KOPT-K1 (cell line): Measurements from ENCODE around the gene MAPK8.
A peak's percentile ranks its signal among the peaks of the same experiment; 100 is the strongest.
"Not testable (repeated sequence)": the region's sequence is repeated elsewhere in the genome, so short reads cannot be mapped to it uniquely, and the experiment has no call there.

ENCODE experiments used
- H3K27ac ChIP-seq: fragments of 200-600 bp; sonication (generic); 2 replicates; pipeline ENCODE4 v1.5.1; 2016; ENCODE audit warnings: antibody characterized with exemption, mild to moderate bottlenecking, low read depth, low read length; ENCODE audit not compliant: poor library complexity, severe bottlenecking
- H3K36me3 ChIP-seq: fragments of 200-600 bp; sonication (generic); 2 replicates; pipeline ENCODE4 v1.5.1; 2017; ENCODE audit warnings: antibody characterized with exemption, mild to moderate bottlenecking, low read length, moderate library complexity; ENCODE audit not compliant: insufficient read depth
- H3K9me3 ChIP-seq: fragments of 200-600 bp; sonication (generic); 2 replicates; pipeline ENCODE4 v1.5.1; 2017; ENCODE audit warnings: antibody characterized with exemption, low read length, mild to moderate bottlenecking; ENCODE audit not compliant: insufficient read depth, poor library complexity, severe bottlenecking

MAPK8 gene

DNA sequence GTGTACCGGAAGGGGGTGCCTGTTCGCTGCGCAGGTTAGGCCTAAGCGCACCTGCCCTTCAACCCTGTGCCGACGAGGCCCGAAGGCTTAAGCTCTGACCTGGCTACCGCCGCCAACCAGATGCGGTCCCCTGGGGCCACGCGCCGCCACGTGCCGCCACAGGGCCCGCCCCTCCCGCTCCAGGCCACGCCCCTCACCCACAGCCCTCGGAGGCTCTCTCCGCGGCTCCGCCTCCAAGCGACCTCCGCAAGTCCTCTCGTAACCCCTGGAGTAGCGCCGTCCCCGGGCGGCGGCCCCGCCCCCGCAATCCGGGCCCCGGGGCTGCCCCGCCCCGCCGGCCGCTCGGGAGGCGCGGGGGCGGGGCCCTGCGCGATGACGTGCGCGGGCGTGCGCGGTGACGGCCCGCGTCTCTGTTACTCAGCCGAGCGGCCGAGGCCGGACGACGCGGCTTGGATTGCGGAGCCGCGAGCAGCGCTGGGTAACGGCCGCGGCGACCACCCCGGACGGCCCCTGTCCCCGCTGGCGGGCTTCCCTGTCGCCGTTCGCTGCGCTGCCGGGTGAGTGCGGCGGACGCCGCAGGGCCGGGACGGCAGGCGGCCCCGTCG is at the start of gene MAPK8:
Gene MAPK8, plus strand, starts transcription at position 413 of the 605 bp plus-strand sequence. CDS start 94,984 bp downstream, outside the sequence.
- peak within 1 kb of the TSS; percentile 81 for H3K27ac ChIP-seq
- H3K36me3 ChIP-seq = 0 out of 2 replicates have a peak, but pooled peaks cover 3% of the 10 kb centered on the region
- no peaks in the 10 kb centered on the region for H3K9me3 ChIP-seq

DNA sequence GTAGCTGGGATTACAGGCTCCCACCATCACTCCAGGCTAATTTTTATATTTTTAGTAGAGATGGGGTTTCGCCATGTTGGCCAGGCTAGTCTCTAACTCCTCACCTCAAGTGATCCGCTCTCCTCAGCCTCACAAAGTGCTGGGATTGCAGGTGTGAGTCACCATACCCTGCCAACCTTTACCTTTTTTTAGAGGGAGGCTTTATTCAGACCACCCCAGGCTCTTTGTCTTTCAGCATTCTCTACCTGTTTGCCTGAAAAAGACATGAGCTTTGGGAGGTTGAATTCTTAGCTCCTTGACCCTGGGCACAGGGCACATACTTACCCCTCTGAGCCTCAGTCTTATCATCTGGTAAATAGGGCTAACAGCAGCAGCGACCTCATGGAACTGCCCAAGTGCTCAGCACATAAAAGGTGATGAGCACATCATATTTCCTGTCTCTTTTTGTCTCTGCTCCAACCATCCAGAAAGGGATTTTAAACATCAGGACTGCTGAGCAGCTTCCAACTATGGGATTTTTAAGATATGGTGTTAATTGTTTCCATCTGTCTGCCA is 49.0 kb upstream of the MAPK8 start:
- Histone ChIP-seq H3K9me3 (peaks cover 5% of the 10 kb centered on the region), H3K36me3 (no peaks in the 10 kb centered on the region), H3K27ac (no peak overlapping the region)

DNA sequence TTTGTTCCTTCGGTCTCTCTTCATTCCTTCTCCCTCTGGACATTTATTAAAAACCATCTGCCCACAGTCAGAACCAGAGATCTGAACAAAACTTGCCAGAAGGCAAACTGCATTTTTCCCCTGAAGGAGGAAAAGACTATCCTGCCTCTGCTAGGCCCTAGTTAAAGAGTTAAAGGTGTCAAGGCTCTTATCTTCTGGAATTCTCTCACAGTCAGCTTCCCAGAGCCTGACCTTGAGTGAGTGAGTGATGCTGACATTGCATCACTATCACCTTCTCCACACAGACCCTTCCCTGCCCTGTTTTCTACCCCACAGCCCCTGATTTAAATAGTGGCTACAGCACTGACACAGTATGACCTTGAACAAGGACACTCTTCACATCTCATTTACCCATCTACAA is 48.4 kb upstream of the MAPK8 start:
- Histone ChIP-seq H3K36me3 (no peaks in the 10 kb centered on the region), H3K27ac (no peak overlapping the region), H3K9me3 (peaks cover 5% of the 10 kb centered on the region)

DNA sequence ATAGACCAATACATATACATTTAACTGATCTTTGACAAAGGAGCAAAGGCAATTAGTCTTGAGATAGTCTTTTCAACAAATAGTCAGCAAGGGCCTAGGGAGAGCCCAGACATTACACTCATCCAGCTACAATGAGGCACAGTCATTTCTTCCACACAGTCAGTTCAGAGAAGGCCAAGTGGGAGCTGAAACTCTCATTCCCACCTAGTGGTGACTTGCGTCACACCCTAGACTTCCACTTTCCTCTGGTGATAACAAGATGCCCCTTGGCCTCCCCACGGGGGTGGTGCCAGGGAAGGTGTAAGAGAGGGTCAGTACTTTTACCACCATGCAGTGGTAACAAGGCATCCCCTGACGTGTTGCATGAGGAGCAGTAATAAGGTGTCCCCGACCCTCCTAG is 39.9 kb upstream of the MAPK8 start:
- Histone ChIP-seq H3K27ac (no peak overlapping the region), H3K9me3 (peaks cover 5% of the 10 kb centered on the region), H3K36me3 (no peaks in the 10 kb centered on the region)

DNA sequence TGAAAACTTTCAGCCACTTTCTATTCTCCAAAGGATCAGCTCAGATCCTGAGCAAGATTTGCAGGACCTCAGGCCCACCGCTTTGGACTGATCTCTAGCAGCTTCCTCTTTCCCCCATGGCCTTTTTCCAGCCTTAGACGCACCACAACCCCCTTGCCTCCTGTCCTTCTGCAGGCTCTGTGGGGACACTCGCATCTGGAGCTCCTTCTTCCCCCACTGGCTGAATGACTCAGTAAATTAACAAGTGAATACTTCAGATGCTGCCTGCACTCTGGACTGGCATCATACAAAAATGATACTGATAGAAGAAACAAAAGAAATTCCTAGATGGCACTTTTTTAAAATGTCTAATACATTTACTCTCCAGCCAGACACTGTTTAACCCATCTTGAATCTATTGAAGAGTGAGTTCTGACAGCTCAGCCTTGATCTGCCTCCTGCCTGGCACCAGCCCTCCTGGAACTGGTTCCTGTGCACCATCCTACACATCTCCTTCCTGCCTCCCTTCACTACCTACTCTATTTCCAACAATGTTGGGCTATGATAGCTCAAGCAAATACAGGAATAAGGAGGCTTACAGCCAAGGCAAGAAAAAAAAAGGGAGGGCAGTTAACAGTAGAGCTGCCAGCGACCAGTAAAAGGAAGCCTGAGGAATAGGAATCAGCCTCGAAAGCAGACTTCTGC is 35.3 kb upstream of the MAPK8 start:
- H3K9me3 ChIP-seq = no peaks in the 10 kb centered on the region
- H3K27ac ChIP-seq = no peak overlapping the region
- no peaks in the 10 kb centered on the region for H3K36me3 ChIP-seq

DNA sequence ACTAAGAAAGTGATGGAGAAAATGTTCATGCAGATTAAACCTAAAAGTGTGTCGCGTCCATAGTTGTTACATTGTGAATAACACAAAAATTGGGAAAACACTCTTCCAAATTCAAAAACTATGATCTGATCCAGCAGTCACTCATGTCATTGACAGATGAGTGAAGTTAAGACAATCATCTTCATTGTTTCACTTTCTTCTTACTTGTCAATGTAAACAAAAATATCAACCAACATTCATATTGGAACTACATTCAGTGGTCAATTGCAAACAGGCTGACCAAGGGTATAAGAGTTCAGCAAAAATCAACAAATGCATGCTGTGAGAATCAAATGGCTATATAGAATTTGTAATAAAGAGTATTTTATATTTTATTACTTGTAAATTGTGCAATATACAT is 33.8 kb upstream of the MAPK8 start:
- Histone ChIP-seq H3K27ac (no peak overlapping the region), H3K36me3 (no peaks in the 10 kb centered on the region), H3K9me3 (no peaks in the 10 kb centered on the region)

DNA sequence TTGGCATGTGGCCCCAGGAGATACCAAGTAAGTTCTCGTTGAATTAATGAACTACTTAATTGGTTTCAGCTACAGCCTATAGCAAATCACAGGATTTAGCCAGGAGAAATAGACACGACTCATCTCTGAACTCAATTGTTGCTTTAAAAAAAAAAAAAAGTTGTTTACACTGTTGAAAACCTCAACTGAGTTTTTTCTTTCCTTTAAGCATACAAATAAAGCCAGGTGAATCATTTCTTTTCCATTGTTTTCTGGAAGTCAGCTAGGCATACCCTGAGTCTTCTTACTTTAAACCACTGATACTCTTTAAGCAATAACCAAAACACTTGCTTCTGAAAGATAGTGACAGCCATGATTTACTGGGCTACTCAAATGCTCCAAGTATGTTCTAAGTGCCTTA is 32.7 kb upstream of the MAPK8 start:
- Histone ChIP-seq H3K36me3 (no peaks in the 10 kb centered on the region), H3K9me3 (peaks cover 6% of the 10 kb centered on the region), H3K27ac (no peak overlapping the region)

DNA sequence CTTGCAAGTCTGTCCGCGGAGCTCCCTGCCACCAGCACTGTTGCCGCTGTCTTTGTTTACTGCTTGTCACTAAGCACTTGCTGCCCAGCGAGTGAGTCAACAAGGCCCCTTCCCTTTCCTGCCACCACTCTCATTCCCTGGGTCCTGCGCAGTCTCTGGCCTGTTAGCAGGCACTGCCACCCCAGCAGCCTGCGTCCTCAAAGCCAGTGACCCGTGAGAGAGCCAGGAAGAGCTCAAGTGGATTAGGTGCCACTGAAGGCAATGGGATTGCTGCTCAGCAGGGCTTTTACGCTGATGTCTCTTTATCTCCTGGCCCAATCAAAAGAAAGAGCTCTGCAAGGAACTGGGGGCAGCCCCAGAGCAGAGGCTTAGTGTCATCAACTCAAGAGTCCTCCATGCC is 31.8 kb upstream of the MAPK8 start, which contains the start of gene FRMPD2:
Gene FRMPD2, minus strand, starts transcription at position 61 of the 400 bp plus-strand sequence. CDS start 129 bp downstream, outside the sequence.
- Histone ChIP-seq H3K9me3 (peaks cover 6% of the 10 kb centered on the region), H3K27ac (peak within 1 kb of the TSS; percentile 24), H3K36me3 (no peaks in the 10 kb centered on the region)

DNA sequence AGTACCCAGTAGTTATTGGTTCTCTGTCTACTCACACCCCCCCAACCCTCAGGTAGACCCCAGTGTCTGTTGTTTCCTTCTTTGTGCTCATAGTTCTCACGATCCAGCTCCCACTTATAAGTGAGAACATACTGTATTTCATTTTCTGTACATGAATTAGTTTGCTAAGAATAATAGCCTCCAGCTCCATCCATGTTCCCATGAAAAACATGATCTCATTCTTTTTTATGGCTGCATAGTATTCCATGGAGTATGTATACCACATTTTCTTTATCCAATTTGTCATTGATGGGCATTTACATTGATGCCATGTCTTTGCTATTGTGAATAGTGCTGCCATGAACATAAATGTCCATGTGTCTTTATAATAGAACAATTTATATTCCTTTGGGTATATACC is 29.4 kb upstream of the MAPK8 start:
- Histone ChIP-seq H3K9me3 (peaks cover 24% of the 10 kb centered on the region), H3K36me3 (no peaks in the 10 kb centered on the region), H3K27ac (no peak overlapping the region)

DNA sequence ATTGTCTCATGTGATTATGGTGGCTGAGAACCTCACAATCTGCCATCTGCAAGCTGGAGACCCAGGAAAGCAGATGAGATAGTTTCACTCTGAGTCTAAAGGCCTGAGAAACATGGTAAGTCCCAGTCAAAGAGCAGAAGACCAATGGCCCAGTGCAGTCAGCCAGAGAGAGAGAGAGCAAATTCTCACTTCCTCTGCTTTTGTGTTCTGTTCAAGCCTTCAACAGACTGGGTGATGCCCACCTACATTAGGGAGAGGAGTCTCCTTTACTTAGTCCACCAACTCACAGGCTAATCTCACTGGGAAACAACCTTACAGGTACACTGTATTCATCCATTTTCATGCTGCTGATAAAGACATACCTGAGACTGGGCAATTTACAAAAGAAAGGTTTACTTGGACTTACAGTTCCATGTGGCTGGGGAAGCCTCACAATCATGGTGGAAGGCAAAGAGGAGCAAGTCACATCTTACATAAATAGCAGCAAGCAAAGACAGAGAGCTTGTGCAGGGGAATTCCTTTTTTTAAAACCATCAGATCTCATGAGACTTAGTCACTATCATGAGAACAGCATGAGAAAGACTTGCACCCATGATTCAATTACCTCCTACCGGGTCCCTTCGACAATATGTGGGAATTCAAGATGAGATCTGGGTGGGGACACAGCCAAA is 27.3 kb upstream of the MAPK8 start:
- H3K36me3 ChIP-seq = no peaks in the 10 kb centered on the region
- H3K27ac ChIP-seq = no peak overlapping the region
- peaks cover 45% of the 10 kb centered on the region for H3K9me3 ChIP-seq

DNA sequence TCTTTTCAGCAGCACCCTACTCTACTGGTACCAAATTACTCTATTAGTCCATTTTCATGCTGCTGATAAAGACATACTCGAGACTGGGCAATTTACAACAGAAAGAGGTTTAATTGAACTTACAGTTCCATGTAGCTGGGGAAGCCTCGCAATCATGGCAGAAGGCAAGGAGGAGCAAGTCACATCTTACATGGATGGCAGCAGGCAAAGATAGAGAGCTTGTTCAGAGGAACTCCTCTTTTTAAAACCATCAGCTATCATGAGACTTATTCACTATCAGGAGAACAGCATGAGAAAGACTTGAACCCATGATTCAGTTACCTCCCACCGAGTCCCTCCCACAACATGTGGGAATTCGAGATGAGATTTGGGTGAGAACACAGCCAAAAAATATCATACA is 24.8 kb upstream of the MAPK8 start:
- H3K9me3 ChIP-seq = peaks cover 56% of the 10 kb centered on the region
- not testable (repeated sequence) for H3K27ac ChIP-seq, H3K36me3 ChIP-seq

DNA sequence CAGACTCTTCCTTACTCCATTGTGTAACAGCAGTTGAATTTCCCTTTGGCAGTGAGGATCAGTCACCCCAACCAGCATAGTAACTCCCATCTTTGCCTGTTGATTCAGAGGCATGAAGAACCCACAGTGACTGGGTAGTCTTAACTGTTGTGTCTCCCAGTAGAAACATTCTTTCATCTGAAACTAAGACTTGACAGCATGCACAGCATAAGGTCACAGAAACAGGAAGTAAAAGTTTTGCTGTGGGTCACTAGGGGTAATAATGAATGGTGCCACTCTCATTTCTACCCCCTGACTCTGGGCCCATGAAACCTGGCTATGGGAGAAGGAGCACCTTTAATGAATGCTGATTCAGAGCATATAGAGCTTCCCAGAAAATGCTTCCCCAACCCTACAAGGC is 23.6 kb upstream of the MAPK8 start:
- Histone ChIP-seq H3K9me3 (peaks cover 56% of the 10 kb centered on the region), H3K36me3 (no peaks in the 10 kb centered on the region), H3K27ac (no peak overlapping the region)

DNA sequence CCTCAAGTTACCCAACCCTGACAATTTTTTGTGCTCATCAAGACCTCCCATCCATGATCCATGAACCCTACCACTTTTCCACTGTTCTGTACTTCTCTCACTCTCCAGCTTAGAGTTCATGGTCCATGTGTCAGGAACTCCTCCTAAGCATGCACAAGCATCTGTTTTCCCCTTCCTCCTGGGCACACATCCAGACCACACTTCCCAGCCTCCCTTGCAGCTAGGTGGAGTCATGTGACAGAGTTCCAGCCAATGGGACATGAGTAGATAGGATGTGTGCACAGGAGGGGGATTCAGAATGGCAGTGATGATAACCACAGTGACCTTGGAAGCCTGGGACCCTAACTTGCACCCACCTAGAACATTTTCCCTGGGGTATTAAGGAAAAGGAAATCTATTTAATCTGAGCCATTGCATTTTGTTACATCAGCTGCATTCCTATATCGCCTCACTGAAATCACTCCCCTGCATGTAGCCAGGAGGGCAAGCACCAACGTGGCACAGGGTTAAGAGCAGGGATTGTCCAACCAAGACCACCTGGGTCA is 22.4 kb upstream of the MAPK8 start:
- Histone ChIP-seq H3K27ac (peak overlapping the region; percentile 95), H3K36me3 (no peaks in the 10 kb centered on the region), H3K9me3 (peaks cover 50% of the 10 kb centered on the region)

DNA sequence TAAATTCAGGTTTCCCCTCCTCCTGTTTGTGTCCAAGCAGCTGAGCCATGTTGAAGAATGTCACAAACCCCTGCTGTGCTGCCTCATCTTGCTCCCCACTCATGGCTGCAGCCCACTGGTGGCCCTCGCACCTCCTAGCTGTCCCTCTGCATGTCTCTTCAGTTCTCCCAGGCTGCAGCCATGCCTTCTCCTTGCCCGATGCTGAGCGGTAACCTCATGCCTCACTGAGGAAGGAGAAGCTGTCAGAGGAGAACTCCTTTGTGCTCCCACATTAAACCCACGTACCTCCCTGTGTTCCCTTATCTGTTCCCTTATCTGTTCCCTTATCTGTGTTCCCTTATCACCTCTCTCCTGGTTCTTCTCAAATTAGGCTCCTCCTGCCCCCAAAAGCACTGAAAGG is 21.7 kb upstream of the MAPK8 start:
- no peaks in the 10 kb centered on the region for H3K36me3 ChIP-seq
- peaks cover 50% of the 10 kb centered on the region for H3K9me3 ChIP-seq
- peak overlapping the region; percentile 95 for H3K27ac ChIP-seq

DNA sequence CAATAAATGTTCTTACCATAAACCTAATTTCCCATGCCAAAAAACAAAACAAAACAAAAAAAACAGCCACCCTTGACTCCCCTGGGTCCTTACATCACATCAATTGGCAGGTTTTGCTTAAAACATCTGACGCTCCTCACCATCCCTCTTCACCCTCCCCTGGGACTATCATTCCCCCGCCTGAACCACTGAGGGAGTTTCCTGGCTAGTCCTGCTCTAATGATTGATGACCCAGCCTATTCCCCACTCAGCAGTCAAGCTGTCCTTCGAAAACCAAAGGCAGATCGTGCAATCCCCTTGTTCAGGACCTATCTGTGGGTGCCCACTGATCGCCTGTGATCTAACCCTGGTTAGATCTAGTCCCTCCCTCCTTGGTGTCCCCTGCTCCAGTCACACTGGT is 20.8 kb upstream of the MAPK8 start:
- peaks cover 45% of the 10 kb centered on the region for H3K9me3 ChIP-seq
- H3K27ac ChIP-seq = peak overlapping the region; percentile 95
- no peaks in the 10 kb centered on the region for H3K36me3 ChIP-seq
